Adipocyte (in vitro differentiated cells): Measurements from ENCODE around the gene ASB4.
A peak's percentile ranks its signal among the peaks of the same experiment; 100 is the strongest.

Experiments used
- DNase-seq: peaks from one replicate; pipeline ENCODE4 v3.0.0-alpha.2; 2015; ENCODE audit warnings: low read depth
- H3K27me3 ChIP-seq: replicated peaks from 2 replicates; pipeline ENCODE4 v1.7.0; 2013; ENCODE audit warnings: mild to moderate bottlenecking, low read length, moderate library complexity; ENCODE audit not compliant: control insufficient read depth, insufficient read depth
- H3K36me3 ChIP-seq: 2 replicates; pipeline ENCODE4 v1.7.0; 2013; ENCODE audit warnings: low read length, mild to moderate bottlenecking, moderate library complexity; ENCODE audit not compliant: control insufficient read depth, insufficient read depth, severe bottlenecking
- H3K4me1 ChIP-seq: 2 replicates; pipeline ENCODE4 v1.7.0; 2013; ENCODE audit warnings: mild to moderate bottlenecking, low read length, moderate library complexity; ENCODE audit not compliant: control insufficient read depth, insufficient read depth
- H3K4me3 ChIP-seq: 2 replicates; pipeline ENCODE4 v1.7.0; 2013; ENCODE audit warnings: mild to moderate bottlenecking, low read length, moderate library complexity
- H3K9ac ChIP-seq: 2 replicates; pipeline ENCODE4 v1.7.0; 2013; ENCODE audit warnings: mild to moderate bottlenecking, low read length, moderate library complexity
- H3K9me3 ChIP-seq: 2 replicates; pipeline ENCODE4 v1.7.0; 2013; ENCODE audit warnings: mild to moderate bottlenecking, low read length, moderate library complexity; ENCODE audit not compliant: control insufficient read depth

The ASB4 gene

DNA sequence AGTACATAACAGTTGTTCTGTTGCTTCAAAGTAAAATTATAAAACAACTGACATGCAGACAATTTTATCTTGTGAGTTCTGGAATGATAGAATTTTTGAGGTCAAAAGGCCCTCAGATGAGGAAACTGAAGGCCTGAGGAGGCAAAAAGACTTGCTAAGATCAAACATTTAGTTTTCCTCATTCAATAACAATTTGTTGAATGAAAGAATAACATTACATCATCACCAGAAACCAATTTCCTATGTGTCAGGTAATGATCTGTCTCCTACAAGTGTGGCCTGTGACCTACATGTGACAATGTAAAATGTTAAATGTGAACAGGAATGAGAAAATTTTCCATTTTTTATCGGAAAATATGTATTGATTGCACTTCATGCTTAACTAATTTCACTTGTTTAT is 16.6 kb upstream of the ASB4 start:
- DNase-seq, result no peak
- H3K27me3 ChIP-seq, result no peaks in the 10 kb centered on the region
- no peak overlapping the region for H3K9ac ChIP-seq
- H3K4me3 ChIP-seq, result no peak overlapping the region
- no peaks in the 10 kb centered on the region for H3K9me3 ChIP-seq
- peaks cover 5% of the 10 kb centered on the region for H3K4me1 ChIP-seq
- H3K36me3 ChIP-seq, result no peaks in the 10 kb centered on the region

DNA sequence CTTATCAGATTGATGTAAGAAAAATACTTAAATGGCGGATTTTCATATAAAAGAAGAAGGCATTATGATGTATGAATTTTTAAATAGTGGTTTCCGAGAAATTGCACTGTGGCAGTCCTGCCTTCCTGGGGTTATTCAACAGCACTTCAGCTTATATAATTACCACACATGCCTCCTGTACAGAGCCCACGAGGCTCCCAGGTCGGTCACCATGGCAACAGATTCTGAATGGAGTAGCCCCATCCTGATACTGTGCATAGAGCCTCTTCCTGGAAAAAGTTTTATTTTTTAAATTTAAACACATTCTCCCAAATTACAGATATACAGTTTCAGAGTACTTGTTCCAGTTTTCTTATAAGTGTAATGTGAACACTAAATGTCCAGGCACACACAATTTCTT is 15.9 kb upstream of the ASB4 start:
- H3K27me3 ChIP-seq, result no peaks in the 10 kb centered on the region
- H3K4me3 ChIP-seq, result no peak overlapping the region
- H3K9me3 ChIP-seq, result no peaks in the 10 kb centered on the region
- H3K36me3 ChIP-seq, result no peaks in the 10 kb centered on the region
- H3K4me1 ChIP-seq, result peaks cover 5% of the 10 kb centered on the region
- DNase-seq, result no peak
- no peak overlapping the region for H3K9ac ChIP-seq

DNA sequence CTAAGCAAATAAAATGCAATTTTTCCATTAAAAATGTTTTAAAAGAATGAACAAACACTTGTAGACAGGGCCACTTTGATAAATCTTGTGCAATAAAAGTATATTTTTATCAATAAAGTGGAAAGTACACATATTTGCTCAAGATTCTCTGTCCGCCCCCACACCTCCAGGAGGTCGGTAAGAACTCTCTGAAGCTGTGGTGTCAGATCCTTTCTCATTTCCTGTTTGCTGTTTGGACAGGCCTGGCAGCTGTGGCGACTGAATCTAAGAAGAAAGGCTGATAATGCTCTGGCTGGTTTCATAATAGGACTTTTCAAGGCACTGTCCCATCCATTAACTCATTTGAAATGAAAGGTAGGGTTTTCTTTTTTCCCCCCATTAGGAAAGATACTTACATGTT is 15.3 kb upstream of the ASB4 start:
- Histone ChIP-seq H3K27me3 (no peaks in the 10 kb centered on the region), H3K36me3 (no peaks in the 10 kb centered on the region), H3K9me3 (no peaks in the 10 kb centered on the region), H3K9ac (no peak overlapping the region), H3K4me1 (peaks cover 5% of the 10 kb centered on the region), H3K4me3 (no peak overlapping the region)
- DNase-seq, result no peak

DNA sequence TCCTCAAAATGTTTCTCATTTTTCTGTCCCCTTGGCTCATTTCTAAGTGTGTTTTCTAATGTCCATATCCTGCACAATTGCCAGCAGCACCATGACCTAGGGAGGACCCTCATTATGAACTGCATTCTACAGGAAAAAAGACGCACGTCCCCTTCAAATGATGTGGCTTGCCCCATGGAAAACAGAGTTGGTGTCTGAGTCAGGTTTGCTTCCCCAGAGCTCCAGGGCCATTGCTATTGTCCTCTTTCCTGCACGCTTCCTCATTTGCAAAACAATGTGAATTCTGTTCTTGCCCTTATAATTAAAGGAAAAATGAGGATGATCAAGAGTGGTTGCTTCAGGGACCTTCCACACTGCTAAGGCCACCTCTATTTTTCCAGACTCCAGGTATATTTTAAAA is 14.7 kb upstream of the ASB4 start:
- H3K9me3 ChIP-seq, result no peaks in the 10 kb centered on the region
- H3K27me3 ChIP-seq, result no peaks in the 10 kb centered on the region
- H3K4me3 ChIP-seq, result no peak overlapping the region
- H3K9ac ChIP-seq, result no peak overlapping the region
- no peaks in the 10 kb centered on the region for H3K36me3 ChIP-seq
- DNase-seq, result no peak
- peaks cover 5% of the 10 kb centered on the region for H3K4me1 ChIP-seq

DNA sequence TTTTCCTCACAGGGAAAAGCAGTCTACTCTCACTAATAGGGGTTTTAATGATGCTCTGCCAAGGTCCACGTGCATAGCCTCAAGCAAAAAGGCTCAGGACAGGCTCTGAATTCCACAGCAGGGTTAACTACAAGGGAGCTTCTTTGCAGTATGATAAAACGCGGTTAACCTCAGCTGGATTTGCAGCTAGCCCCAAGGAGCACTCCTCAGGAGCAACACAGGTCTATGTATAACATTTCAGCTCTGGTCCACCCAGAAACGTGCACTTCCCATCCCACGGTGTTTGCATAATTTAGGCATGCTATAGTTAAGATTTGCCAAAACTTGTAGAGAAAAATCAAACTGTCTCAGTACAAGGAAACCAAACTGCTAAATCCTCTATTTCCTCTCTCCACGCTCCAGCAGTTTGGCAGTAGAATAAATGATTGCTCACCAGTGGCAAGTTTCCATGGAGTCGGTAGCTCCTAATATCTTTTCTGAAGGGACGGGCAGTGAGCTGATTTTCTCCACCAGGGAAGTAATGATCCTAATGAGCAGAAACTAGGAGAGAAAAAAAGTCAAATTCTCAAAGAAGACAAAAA is 13.1 kb upstream of the ASB4 start:
- DNase-seq, result peak; percentile 41
- Histone ChIP-seq H3K4me3 (no peak overlapping the region), H3K4me1 (peaks cover 5% of the 10 kb centered on the region), H3K27me3 (no peaks in the 10 kb centered on the region), H3K9me3 (no peaks in the 10 kb centered on the region), H3K36me3 (no peaks in the 10 kb centered on the region), H3K9ac (no peak overlapping the region)

DNA sequence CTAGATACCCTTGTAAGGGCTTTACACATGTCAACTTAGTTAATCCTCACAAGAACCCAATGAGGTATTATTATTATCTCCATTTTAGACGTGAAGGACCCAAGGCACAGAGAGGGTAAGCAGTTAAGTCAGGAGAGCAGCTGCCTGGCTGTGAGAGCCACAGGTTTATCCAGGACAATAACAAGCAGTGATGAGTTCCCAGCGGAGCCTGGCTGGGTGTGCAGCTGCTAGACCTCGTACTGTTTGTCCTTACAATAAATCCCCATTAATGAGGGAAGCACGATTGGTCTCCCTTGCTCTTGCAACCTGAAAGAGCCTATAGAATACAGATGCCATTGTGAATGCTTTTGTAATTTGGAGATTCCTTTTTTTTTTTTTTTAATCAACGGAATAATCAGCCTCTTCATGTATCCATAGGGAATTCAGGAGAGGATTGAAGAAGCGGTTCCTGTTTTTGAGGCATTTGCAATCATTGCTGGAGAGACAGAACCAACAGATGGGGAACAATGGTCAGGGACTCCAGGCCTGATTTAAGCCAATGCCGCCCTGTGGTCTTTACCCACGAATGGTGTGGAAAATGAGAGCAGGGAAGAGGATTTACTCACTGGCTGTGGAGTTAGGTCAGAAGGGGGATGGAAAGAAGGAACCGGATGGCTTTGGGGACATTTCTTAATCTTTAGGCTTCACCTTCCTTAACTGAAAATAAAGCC is 12.3 kb upstream of the ASB4 start:
- H3K4me1 ChIP-seq, result peaks cover 5% of the 10 kb centered on the region
- no peak for DNase-seq

DNA sequence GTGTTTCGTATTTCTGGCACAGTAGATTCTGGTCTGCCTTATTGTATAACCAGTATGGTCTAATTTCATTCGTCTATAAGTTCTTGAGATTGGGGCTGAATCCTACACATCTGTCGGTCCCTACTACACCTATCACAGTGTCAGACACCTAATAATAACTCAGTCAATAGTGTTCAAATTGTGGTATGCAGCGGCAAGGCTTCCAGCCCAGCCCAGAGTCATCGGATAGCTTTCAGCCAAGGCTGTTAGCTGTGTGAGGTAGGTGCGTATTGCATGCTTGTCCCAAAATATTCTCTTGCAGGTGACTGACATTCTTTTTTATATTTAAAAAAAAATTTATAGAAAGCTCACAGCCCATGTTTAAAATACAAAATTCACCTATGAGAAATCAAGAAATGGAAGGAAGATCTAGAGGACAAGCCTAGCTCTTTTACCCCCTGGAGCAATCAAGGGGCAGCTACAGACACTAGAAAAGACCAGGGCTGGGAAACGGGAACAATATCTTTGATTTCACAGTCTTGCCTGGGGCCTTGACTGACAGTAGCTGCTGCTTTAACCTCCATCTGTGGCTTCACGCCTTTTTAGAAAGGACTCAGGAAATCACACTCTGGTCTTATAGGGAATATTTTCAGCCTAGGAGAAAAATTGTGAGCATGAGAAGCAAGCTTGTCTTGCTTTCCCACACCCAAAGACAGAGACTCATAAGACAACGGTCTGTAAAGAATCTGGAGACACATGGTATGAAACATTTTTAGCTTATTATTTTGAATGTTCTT is 9.5 kb upstream of the ASB4 start:
- Histone ChIP-seq H3K27me3 (no peaks in the 10 kb centered on the region), H3K9ac (peak overlapping the region; percentile 16), H3K4me3 (no peak overlapping the region), H3K36me3 (no peaks in the 10 kb centered on the region), H3K4me1 (peaks cover 5% of the 10 kb centered on the region), H3K9me3 (no peaks in the 10 kb centered on the region)
- DNase-seq, result no peak

More for the DNA sequence above, 12.3 kb upstream of the ASB4 start:
- Histone ChIP-seq H3K9ac (no peak overlapping the region), H3K4me3 (no peak overlapping the region), H3K27me3 (no peaks in the 10 kb centered on the region), H3K36me3 (no peaks in the 10 kb centered on the region), H3K9me3 (no peaks in the 10 kb centered on the region)

DNA sequence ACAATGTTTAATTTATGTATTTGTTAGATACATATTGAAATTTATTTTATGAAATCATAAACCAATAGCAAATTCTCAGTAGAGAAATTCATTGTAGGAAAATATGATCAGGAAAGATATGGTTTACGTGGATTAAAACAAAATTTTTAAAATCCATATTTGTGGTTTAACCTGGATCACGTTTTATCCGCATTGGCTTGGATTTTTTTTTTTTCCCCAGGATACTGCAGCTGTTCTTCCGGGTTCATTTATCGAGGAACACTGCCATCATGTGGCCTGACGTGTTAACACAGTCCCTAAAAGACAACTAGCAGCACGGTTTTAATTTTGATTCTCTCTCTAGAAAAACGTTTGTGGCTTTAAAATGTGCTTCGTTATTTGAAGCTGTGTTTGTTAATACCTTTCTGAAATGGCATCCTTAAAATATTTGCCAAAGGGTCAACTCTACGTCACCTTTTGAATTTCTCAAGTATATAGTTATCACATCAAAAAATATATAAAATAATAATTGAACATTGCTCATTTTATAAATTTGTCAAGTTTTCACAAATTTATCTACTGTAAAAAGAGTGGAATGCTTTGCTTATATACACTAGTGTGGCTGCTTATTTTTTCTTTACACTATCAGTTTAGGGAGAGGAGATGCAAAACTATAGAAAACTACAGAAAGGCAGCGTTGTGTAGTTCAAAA is 8.7 kb upstream of the ASB4 start:
- Histone ChIP-seq H3K9ac (peak overlapping the region; percentile 16), H3K27me3 (no peaks in the 10 kb centered on the region), H3K9me3 (no peaks in the 10 kb centered on the region), H3K36me3 (no peaks in the 10 kb centered on the region), H3K4me1 (peaks cover 5% of the 10 kb centered on the region), H3K4me3 (no peak overlapping the region)
- peak; percentile 89 for DNase-seq

DNA sequence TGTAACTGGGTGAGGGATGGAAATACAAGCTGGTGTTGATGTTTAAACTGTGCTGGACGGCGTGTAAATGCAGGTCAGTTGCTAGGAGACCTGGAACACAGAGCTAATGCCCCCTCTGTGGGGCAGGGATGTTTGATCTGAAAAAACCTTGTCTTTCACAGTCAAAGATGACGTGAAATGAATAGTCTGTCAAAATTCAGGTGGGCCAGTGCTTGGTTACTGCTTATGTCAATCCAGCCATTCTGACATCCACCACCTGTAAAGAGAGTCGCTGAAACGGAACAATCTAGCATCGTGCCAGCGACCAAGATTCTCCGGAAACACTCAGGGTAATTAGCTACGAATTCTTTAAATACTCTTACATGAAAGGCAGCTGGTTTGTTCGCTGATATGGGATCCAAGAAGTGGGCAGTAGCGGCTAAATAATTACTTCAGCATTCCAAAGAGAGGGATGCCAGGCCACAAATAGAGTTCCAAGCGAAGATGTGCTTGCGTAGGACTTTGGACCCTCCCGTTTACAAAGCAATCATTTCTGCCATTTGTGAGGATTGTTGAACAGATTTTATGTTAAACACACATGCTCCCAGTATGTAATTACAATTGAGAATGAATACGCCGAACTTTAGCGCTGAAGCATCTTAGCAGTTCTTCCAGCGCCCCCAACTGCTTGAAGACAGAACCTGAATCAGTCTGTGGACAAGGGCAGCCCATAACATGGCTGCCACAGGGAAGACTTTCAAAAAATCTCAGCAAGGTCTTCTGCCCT is 7.3 kb upstream of the ASB4 start:
- DNase-seq, result peak; percentile 56
- Histone ChIP-seq H3K9me3 (no peaks in the 10 kb centered on the region), H3K36me3 (no peaks in the 10 kb centered on the region), H3K9ac (no peak overlapping the region), H3K4me1 (no peaks in the 10 kb centered on the region), H3K4me3 (no peak overlapping the region), H3K27me3 (no peaks in the 10 kb centered on the region)

DNA sequence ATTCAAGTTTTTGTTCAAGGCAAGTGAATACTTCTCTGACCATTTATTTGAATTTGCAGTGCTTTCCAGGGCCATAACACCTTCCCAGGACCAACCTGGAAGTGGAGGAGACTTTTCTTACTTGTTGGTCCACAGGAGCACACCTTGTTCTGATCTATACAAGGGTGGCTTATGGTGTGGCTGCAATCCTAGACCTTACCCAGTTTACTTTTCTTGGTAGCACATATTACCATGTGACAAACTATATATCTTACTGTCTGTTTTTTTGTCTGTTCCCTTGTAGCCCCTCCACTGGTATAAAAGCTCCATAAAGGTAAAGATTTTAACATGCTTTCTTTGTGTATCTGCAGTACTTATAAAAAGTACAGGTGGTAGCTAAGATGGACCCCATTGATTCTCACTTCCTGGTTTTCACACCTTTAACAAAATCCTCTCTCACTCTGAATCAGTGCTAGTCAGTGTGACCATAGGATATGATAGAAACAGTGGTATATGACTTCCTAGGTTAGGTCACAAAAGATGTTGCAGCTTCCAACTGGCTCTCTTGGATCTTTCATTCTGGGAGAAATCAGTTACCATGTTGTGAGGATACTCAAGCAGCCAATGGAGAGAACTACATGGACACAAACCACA is 5.6 kb upstream of the ASB4 start:
- Histone ChIP-seq H3K9me3 (no peaks in the 10 kb centered on the region), H3K36me3 (no peaks in the 10 kb centered on the region), H3K27me3 (no peaks in the 10 kb centered on the region), H3K4me1 (no peaks in the 10 kb centered on the region), H3K9ac (no peak overlapping the region), H3K4me3 (no peak overlapping the region)
- DNase-seq, result no peak
